Ishikawa (cell line): ENCODE results near the gene CDH2.
A peak's percentile ranks its signal among the peaks of the same experiment; 100 is the strongest.

Source experiments
- CEBPB ChIP-seq: IDR thresholded peaks from 2 replicates; pipeline ENCODE4 v1.6.1; 2012
- CREB1 ChIP-seq: IDR thresholded peaks from 2 replicates; pipeline ENCODE4 v1.6.1; 2012; ENCODE audit warnings: low read depth
- EGR1 ChIP-seq: IDR thresholded peaks from 2 replicates; pipeline ENCODE4 v1.6.1; 2012
- EP300 ChIP-seq: IDR thresholded peaks from 2 replicates; pipeline ENCODE4 v1.6.1; 2012; ENCODE audit warnings: borderline replicate concordance
- FOXM1 ChIP-seq: IDR thresholded peaks from 2 replicates; pipeline ENCODE4 v1.6.1; 2012; ENCODE audit warnings: low read depth, borderline replicate concordance
- NFIC ChIP-seq: IDR thresholded peaks from 2 replicates; pipeline ENCODE4 v1.6.1; 2012
- RAD21 ChIP-seq: IDR thresholded peaks from 2 replicates; pipeline ENCODE4 v1.6.1; 2012; ENCODE audit warnings: low read depth
- TAF1 ChIP-seq: IDR thresholded peaks from 2 replicates; pipeline ENCODE4 v1.6.1; 2012; ENCODE audit warnings: low read depth, mild to moderate bottlenecking
- TCF12 ChIP-seq: IDR thresholded peaks from 2 replicates; pipeline ENCODE4 v1.6.1; 2012; ENCODE audit warnings: low read depth
- TEAD4 ChIP-seq: IDR thresholded peaks from 2 replicates; pipeline ENCODE4 v1.6.1; 2012
- YY1 ChIP-seq: IDR thresholded peaks from 2 replicates; pipeline ENCODE4 v1.6.1; 2012; ENCODE audit warnings: low read depth
- ZBTB7A ChIP-seq: IDR thresholded peaks from 2 replicates; pipeline ENCODE4 v1.6.1; 2012; ENCODE audit warnings: low read depth
- TF ChIP-seq, protein P1 (sequence below): IDR thresholded peaks from 2 replicates; pipeline ENCODE4 v1.6.1; 2012
- TF ChIP-seq, protein P2 (sequence below): IDR thresholded peaks from 2 replicates; pipeline ENCODE4 v1.6.1; 2012
- TF ChIP-seq, protein P3 (sequence below): IDR thresholded peaks from 2 replicates; pipeline ENCODE4 v1.6.1; 2012; ENCODE audit warnings: low read depth, mild to moderate bottlenecking

Gene CDH2

DNA sequence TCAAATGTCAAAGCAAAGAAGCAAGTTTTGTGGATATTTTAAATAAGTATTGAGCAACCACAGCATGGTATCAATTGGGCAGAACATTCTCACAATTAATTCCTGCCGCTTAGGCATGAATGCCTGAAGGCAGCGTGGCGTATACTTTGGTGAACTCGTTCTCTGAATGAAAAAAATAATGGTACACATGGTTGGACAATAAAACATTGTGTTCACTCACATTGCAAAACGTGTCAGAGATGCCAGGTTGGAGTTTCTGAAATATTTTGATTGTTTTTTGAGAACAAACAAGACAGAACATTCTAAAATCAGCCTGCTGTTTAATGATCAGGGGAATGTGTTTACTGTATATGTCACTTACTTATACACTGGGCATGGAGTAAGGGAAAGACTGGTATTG, 254.2 kb downstream of the CDH2 start:
- TF ChIP-seq ZBTB7A (no peak), FOXM1 (0 out of 2 replicates have a peak, but pooled peaks have one; percentile 13), CREB1 (no peak), TEAD4 (0 out of 2 replicates have a peak, but pooled peaks have one; percentile 25), CEBPB (peak; percentile 75)
- TF ChIP-seq, protein P1, sequence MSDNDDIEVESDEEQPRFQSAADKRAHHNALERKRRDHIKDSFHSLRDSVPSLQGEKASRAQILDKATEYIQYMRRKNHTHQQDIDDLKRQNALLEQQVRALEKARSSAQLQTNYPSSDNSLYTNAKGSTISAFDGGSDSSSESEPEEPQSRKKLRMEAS, result 0 out of 2 replicates have a peak, but pooled peaks have one; percentile 20

DNA sequence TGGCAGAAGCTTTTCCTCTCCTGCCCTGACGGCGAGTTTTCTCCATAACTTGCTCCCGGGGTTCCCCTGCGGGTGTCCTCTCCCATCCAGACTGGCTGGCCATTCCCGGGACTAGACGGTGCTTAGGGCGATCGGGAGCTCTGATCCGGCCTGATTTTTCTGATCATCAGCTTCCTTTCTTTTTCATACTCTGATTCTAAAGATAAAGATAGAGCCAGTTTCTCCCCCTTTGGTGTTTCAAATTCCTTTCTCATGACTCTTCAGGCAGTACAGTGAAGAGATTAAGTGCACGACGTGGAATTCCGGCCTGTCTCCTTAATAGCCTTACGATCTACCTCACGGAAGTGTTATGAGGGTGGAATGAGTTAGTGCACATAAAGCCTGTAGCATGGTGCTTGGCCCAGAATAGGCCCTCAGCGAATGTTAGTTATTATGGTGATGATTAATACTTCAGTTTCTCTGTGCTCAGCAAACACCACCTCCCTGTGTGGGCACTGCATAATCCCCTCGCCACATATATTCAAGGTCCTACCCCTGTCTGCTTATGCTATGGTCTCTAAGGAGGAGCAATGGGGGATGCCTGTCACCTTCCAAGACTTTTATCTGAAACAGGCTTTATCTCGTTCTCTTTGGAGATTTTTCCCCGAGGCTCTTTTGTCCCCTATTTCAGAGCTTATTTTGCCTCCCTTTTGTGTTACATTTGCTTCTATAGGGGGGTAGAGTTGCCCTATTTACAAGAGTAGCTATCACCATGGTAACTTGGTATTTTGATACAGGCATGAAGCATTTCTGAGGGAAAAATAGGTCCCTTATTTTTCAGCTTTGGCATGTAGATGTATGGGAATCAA, 254.8 kb downstream of the CDH2 start:
- TF ChIP-seq YY1 (no peak), TEAD4 (peak; percentile 54), TAF1 (no peak), FOXM1 (no peak), TCF12 (no peak), EP300 (peak; percentile 46; the same call in 1 of the 2 replicates), CREB1 (no peak), RAD21 (no peak)
- TF ChIP-seq, protein P2, sequence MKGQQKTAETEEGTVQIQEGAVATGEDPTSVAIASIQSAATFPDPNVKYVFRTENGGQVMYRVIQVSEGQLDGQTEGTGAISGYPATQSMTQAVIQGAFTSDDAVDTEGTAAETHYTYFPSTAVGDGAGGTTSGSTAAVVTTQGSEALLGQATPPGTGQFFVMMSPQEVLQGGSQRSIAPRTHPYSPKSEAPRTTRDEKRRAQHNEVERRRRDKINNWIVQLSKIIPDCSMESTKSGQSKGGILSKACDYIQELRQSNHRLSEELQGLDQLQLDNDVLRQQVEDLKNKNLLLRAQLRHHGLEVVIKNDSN, result no peak
- TF ChIP-seq, protein P1, result no peak

DNA sequence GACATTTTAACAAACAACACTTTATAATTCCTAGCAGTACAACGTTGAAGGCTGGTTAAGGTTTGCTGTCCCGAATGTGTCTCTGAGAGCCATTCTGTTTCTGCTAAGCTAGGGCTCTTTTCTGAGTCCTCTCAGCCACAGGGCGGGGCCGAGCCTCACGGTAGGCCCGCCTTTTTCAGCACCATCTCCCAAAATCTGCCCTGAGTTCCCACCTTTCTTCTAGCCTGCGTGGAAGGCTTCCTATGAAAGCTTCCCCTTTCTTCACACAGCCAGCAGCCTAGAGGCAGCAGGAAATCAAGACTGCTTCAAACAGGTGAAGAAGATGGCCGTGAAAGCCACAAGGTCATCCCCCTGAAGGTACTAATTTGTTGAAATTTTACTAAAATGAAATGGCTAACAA, 255.5 kb downstream of the CDH2 start:
- TF ChIP-seq, protein P2, result no peak
- TF ChIP-seq YY1 (no peak), EP300 (no peak)
- TF ChIP-seq, protein P3, sequence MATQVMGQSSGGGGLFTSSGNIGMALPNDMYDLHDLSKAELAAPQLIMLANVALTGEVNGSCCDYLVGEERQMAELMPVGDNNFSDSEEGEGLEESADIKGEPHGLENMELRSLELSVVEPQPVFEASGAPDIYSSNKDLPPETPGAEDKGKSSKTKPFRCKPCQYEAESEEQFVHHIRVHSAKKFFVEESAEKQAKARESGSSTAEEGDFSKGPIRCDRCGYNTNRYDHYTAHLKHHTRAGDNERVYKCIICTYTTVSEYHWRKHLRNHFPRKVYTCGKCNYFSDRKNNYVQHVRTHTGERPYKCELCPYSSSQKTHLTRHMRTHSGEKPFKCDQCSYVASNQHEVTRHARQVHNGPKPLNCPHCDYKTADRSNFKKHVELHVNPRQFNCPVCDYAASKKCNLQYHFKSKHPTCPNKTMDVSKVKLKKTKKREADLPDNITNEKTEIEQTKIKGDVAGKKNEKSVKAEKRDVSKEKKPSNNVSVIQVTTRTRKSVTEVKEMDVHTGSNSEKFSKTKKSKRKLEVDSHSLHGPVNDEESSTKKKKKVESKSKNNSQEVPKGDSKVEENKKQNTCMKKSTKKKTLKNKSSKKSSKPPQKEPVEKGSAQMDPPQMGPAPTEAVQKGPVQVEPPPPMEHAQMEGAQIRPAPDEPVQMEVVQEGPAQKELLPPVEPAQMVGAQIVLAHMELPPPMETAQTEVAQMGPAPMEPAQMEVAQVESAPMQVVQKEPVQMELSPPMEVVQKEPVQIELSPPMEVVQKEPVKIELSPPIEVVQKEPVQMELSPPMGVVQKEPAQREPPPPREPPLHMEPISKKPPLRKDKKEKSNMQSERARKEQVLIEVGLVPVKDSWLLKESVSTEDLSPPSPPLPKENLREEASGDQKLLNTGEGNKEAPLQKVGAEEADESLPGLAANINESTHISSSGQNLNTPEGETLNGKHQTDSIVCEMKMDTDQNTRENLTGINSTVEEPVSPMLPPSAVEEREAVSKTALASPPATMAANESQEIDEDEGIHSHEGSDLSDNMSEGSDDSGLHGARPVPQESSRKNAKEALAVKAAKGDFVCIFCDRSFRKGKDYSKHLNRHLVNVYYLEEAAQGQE, result no peak

DNA sequence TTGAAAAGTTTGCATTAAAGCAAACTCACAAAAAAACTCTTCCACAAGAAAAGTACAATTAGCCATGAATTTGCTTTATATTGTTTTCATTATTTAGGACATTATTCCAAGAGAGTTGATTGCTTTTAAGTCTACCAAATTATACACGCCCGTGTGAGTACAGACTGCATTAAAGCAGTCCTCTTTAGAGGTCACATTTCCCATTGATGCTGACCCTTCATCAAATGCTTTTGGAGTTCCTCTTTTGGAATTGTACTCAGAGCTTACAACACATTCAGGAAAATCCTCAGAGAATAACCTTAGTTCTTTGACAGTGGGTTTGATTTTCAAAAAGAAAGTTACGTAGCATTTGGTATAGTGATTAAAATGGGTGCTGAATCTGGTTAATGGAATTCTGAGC, 256.1 kb downstream of the CDH2 start:
- TF ChIP-seq TEAD4 (no peak), ZBTB7A (no peak), NFIC (no peak), TCF12 (no peak), EGR1 (no peak)
- TF ChIP-seq, protein P3, result no peak

DNA sequence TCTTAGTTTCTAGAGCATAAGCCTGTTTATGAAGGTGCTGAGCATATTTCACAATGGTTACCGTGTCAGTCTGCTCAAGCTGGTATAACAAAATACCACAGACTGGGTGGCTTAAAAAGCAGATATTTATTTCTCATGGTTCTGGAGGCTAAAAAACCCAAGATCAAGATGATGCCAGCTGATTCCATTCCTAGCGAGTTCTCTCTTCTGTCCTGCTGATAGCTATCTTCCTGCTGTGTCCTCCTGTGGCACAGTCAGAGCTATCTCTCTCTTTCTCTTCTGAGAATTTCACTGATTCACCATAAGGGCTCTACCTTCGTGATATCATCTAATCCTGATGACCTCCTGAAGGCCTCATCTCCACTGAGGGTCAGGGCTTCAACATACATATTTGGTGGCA, 273.0 kb downstream of the CDH2 start:
- TF ChIP-seq EGR1, result no peak
- TF ChIP-seq, protein P2, result no peak
- TF ChIP-seq CREB1, result no peak
- TF ChIP-seq TEAD4, result no peak
- TF ChIP-seq FOXM1, result no peak
